Astrocyte of the spinal cord (primary cell): ENCODE measurements around the gene GRHL3.
A peak's percentile ranks its signal among the peaks of the same experiment; 100 is the strongest.

Source experiments
- DNase-seq: peaks from one replicate; pipeline ENCODE4 v3.0.0; 2011; ENCODE audit warnings: low read depth, low spot score
- H3K4me3 ChIP-seq: 2 replicates; pipeline ENCODE4 v1.5.1; 2011; ENCODE audit warnings: low read depth, mild to moderate bottlenecking, low read length, moderate library complexity
- in situ Hi-C: cut with HindIII; loops from 2 replicates; pipeline ENCODE4 v1.10.0; 2017; ENCODE audit warnings: low sequenced_read_pairs
- TF ChIP-seq, protein P1 (sequence below): IDR thresholded peaks from 2 replicates; pipeline ENCODE4 v1.5.1; 2012; ENCODE audit warnings: low read depth, mild to moderate bottlenecking, low read length, inconsistent platforms

Gene GRHL3

DNA sequence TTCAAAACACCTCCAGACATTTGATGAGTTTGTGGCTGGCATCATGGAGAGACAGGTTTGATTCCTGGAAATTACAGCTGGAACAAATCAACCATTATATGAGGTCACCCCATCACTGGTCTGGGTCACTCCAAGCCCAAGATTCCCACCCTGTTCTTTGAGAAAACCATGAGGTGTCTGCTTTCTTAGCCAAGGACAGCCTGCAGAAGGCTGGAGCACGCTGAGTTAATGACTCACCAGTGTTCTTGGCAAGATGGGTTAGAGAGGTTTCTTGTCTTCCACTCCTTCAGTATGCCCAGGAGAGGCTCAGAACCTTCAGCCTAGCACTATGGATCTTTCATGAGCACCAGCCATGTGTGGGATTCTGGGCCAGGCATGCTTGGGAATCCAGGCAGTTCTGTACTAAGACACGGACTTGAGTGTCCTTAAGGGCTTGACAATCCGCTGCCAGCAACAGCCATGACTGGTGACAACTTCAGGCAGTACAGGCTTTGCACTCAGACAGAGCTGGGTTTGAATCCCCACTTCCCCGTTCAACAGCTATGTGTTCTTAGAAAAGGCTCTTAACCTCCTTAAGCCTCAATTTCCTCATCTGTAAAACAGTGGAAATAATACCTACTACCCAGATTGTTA is 43.9 kb downstream of the GRHL3 start:
- in situ Hi-C loops, result no loop called here
- DNase-seq, result peak; percentile 97
- TF ChIP-seq, protein P1, sequence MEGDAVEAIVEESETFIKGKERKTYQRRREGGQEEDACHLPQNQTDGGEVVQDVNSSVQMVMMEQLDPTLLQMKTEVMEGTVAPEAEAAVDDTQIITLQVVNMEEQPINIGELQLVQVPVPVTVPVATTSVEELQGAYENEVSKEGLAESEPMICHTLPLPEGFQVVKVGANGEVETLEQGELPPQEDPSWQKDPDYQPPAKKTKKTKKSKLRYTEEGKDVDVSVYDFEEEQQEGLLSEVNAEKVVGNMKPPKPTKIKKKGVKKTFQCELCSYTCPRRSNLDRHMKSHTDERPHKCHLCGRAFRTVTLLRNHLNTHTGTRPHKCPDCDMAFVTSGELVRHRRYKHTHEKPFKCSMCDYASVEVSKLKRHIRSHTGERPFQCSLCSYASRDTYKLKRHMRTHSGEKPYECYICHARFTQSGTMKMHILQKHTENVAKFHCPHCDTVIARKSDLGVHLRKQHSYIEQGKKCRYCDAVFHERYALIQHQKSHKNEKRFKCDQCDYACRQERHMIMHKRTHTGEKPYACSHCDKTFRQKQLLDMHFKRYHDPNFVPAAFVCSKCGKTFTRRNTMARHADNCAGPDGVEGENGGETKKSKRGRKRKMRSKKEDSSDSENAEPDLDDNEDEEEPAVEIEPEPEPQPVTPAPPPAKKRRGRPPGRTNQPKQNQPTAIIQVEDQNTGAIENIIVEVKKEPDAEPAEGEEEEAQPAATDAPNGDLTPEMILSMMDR, result no peak
- no peak overlapping the region for H3K4me3 ChIP-seq

DNA sequence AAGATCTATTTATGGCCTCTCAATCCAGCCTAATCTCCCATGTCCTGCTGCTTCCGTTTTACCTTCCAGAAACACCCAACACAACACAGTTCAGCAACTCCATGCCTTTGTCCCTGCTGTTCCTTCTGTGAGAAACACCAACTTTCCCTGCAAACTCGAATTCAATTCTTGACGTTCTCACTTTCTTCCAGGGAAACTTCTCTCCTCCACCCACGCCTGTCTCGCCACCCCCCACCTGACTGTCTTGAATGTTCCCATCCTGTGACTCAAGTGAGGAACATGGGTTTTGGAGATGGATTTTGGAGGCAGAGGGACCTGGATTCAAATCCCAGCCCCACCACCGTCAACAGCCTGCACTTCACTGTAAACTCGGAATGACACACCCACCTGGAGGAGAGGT is 44.8 kb downstream of the GRHL3 start:
- TF ChIP-seq, protein P1, result no peak
- no peak for DNase-seq
- in situ Hi-C loops, result no loop called here
- H3K4me3 ChIP-seq, result no peak overlapping the region

DNA sequence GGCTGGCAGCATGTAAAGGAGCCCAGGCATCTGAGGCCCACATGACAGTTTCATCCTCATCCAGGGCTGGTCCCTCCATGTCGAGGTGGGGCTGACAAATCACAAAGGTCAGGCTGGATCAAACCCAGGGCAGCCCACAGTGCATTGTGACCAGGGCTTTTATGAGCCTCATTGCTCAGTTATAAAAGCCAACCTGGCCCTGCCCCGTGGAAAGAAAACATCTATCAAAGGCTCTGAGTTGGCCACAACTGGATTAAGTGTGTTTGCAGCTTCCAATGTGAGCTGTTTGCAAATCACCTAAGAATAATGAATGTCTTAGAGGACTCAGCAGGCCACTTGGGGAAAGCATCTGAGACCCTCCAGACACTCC is 45.4 kb downstream of the GRHL3 start:
- DNase-seq, result peak; percentile 49
- no peak overlapping the region for H3K4me3 ChIP-seq
- in situ Hi-C loops, result no loop called here
- TF ChIP-seq, protein P1, result no peak

DNA sequence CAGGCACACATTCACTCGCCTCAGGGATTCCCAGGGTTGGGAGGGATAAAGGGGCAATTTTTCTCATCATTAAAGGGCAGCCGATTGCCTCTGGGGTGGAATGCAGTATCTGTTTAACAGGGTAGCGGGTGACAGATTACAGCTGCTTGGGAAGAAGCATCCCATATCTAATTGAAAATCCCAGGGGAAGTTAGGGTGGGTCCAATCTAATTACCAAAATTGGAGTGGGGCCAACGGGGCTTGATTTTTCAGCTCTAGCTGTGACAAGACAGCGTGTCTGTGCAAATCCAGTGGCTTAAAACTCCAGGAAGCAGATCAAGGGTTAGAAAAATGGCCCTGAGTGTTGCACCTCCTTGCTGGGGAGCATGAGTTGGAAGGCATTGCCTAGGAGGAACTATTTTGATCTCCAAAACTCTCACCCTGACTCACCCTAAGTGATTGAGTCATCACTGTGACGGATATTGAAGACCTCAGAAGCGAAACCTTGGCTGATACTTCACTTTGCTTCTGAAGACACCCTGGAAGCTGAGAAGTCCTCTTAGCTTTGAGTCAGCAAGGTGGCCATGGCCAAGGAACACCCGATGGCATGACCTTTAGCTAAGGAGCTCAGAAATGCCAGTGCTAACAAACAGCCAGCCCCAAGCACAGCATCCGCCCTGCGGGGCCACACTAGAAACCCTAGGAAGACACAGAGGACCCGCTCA is 46.0 kb downstream of the GRHL3 start:
- H3K4me3 ChIP-seq, result no peak overlapping the region
- DNase-seq, result peak; percentile 91
- TF ChIP-seq, protein P1, result no peak
- in situ Hi-C loops, result no loop called here

DNA sequence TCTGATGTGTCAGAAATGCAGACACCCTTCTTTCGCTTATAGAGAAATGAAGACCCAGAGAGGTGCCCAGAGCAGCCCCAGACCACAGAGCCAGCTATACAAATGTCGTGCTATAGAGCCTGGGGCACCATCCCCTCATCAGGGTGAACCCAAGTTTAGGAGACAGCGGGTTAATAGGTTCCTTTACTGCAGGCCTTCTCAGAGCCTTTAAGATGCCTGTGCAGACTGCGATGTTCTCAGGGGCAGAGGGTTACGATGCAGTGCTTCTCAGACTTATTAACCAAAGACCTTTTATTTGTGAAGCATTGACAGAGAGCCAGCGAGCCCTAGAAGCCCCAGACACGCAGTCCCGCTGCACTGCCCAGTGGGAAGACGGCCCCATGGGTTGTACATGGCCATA is 47.5 kb downstream of the GRHL3 start:
- in situ Hi-C loops, result no loop called here
- DNase-seq, result no peak
- H3K4me3 ChIP-seq, result no peak overlapping the region
- TF ChIP-seq, protein P1, result no peak

DNA sequence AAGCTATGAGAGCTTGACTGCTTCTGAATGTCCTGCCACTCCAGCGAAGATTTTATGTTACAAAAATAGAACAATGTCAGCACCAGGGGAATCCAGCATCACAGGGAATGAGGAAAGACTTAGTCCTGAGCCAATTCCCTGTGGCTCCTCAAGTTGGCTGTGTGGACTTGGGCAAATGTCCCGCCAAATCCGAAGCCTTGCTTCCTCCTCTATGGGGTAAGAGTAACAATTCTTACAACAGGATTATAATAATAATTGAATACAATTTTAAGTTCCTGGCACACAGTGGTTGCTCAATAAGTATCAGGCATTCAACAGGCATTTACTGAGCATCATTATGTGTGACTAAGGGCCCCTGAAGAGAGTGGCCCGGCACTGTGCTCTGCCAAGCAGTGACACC is 50.0 kb downstream of the GRHL3 start:
- peak; percentile 31 for DNase-seq
- in situ Hi-C loops, result no loop called here
- TF ChIP-seq, protein P1, result no peak
- H3K4me3 ChIP-seq, result no peak overlapping the region
